Measurements from ENCODE around the gene ADAMTS15.

ADAMTS15 gene

DNA sequence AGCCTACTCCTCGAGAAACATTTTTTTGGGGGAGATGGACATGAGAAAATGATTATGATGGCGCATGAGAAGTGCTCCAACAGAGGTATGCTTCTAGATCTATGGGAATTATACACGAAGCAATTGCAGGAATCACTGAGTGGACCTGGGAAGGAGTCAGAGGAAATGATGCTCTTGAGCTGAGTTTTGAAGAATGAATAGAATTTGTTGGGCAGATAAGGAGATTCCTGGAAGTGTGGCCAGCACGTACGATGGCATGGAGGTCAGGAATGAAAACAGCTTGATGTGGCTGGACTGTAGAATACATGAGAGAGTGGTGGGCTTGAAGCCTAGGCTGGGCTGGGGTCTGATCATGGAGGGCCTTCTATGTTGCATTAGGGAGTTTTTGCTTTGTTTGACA lies 31.7 kb downstream of the ADAMTS15 start:
- DNase-seq: no peak

DNA sequence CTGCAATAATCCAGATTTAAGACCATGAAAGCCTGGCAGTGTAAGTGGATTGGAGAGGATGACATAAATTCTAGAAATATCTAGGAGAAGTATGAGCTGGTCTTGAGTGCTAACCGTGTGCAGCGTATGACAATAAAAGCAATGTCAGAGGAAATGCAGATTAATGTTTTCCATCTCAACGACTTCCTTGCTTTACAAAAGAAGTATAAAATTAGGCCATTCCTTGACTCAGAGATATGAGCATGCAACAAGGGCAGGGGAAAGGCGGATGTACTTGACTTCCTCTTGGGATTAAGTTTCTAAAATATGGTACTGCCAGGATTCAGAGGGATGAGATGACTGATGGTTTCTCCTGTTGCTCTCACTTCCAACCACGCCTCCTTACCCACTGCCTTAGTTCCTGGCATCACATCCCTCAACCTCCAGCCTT lies 32.3 kb downstream of the ADAMTS15 start:
- DNase-seq: no peak

DNA sequence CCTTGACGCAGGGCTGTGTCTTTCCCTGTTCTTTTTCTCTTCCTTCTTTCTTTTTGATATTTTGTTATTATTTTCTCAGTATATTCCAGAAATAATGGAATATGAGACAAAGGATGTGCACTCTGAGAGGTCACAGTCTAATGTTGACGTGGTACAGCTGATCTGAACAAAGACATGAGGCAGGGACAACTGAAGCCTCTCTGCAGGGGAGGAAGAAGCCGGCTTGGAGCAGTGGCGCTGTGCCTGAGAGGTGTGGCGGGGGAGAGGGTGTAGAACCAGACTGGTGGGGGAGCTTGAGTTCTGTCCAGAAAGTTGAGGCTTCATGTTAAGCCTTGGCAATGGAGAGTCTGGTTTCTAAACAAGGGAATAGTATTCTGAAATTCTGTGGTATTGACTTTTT lies 34.7 kb downstream of the ADAMTS15 start:
- no peak for DNase-seq

DNA sequence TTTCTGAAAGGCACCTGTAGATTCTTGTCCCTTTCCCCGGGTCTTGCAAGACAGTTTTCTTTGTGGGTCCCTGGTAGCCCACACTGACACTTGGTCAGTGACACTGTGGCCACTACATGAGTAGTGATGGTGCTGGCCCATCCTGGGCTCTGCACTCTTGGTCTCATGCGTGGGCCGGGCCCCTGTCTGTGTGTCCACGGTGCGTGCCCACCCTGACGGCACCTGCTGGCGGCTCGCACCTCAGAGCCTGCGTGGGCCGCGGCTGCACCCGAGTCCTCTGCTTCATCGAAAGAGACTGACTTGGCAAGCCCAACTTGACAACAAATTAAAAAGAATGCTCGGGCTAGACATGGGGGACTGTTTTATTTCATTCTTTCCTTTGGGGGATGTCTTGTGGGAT lies 37.5 kb downstream of the ADAMTS15 start:
- no peak for DNase-seq

DNA sequence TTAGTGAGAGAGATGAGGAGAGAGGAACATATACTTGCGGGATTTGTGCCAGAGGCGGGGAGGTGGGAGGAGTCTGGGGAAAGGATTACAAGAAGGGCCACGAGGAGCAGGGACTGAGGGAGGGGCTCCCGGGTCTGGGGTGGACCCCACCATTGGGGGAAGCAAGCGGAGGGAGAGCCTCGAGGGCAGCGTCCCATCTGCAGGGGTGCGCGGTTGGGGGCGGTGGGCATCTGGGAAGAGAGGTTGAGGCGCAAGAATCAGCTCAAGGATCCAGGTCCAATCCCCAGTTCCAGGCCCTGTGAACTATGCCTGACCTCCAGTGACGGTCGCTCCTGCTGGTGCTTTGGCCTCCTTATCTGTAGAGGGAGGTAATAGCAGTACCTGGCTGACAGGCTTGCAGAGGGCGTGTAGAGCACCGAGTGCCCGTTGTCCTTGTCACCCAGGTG lies 38.0 kb downstream of the ADAMTS15 start:
- no peak for DNase-seq

DNA sequence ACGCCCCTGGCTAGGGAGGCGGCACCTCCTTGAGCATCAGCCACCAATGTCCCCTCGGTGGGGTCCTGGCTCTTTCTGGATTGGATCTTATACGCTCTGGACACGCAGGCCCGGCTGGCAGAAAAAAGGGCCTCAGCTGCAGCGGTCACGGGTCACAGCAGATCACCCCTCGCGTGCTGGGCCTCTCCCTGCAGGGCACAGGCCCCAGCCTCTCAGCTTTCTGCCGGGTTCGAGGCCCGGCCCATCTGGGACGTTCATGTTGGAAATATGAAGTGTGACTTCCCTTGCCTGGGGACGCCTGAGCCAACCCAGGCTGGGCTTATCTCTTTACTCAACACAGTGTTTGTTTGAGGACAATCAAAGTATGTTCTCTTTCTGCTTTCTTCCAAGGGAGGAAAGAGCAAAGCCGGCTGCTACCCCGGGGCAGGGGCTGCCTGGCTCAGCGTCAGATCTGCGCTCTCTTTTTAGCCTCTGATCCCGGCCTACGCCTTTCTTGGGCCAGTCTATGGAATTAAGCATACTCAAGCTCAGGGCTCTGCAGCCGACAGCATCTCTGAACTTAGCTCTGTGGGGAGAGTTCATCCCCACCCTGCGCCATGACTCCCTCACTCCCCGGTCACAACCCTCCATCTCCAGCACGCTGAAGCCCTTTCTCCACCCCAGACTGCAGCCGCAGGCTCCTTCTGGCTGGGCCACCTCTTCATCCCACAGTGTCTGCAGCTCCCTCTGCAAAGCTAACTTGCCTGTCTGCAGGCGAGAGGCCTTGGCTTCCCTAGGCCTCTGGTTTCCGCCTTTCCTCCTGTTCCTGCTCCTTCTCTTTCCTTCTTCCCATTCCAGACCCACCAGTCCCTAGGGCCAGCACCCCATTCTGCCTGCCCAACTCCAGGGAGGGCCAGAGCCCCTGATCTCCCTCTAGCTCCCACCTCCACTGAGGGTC lies 38.8 kb downstream of the ADAMTS15 start:
- no peak for DNase-seq

GRCh38 chr11:130487924-130488815 lies 39.7 kb downstream of the ADAMTS15 start:
- DNase-seq: no peak

DNA sequence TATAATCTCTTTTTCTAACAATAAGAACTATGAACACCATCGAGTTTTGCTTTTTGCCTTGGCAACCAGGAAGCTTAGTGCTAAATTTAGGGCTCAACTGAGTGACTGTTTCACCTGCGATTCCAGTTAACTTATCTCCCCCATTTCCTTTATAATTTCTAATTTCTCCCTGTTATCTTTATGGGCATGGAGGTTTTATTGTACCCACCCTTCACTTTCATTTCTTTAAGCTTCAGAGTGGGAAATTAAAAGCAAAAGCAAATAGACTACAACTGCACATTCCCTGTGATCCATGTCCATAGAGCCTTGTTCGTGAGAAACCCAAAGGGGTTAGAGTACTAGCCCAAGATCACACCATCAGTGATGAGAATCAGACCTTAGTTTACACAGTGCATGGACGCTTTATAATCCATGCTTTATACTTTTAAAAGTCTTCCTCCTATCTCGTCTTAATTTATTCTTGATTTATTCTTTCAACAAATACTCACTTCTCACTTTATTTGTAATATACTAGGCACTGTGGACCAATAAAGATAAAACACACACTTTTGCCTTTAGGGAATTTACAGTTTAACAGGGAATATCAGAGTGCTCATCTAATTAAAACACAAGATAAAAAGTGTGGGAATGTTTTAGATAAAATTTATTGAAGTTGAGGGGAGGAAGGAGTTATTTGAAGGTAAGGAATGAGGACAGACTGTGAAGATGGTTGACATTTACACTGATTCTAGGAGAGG lies 40.6 kb downstream of the ADAMTS15 start:
- DNase-seq: no peak

GRCh38 chr11:130489716-130490115 lies 41.3 kb downstream of the ADAMTS15 start:
- no peak for DNase-seq

DNA sequence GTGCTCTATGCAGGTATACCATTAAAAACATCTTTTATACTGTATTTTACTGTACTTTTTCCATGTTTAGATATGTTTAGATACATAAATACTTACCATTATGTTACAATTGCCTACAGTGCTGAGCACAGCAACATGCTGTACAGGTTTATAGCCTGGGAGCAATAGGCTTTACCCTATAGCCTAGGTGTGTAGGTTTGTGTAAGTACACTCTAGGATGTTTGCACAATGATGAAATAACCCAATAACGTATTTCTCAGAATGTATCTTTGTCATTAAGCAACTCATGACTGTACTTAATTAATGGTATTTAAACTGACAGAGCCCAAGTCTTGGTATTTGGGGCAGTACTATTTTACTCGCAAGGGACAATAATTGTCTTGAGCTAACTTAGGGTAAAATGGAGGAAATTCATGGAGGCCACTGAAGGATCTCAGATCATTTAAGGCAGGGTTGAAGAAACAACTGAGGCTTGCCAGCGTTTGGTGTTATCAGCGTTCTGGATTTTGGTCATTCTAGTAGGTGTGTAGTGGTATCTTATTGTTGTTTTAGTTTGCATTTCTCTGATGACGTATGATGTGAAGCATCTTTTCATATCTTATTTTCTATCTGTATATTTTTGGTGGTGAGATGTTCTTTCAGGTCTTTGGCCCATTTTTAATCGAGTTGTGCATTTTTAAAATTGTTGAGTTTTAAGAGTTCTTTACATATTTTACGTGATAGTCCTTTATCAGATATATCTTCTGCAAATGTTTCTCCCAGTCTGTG lies 42.4 kb downstream of the ADAMTS15 start:
- DNase-seq: no peak

- DNase-seq: no peak
Measured at GRCh38 chr11:130498181-130498580, 49.7 kb downstream of the ADAMTS15 start.

GRCh38 chr11:130499828-130500227 lies 51.4 kb downstream of the ADAMTS15 start:
- DNase-seq: no peak

DNA sequence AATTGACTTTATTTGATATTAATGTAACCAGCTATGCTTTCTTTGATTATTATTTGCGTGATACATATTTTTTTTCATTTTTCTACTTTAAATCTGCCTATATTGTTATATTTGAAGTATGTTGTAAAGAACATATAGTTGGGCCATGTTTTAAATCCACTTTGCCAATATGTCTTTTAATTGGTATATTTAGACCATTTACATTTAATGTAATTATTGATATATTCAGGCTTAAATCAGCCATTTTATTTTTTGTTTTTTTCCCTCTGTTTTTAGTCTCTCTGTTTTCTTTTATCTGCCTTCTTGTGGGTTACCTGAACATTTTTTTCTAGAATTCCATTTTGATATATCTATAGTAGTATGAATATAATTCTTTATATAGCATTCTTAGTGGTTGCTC lies 55.9 kb downstream of the ADAMTS15 start:
- DNase-seq: no peak

DNA sequence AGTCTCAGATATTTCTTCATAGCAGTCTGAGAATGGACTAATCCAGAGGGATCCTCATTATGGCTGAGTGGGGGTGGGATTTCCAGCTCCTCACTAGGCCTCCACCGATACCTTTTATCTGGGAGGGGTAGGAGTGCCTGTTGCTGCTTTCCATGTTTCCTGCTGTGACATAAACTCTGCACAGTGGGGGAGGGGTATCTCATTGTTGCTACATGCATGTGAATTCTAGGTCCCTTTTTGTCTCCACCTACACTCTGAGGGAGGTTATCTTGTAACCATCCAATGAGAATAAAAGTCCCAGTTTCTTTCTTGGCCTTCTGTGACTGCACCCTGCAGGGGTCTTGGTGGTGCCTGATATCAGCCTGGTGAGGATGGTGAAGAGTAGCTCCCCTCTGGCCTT lies 60.5 kb downstream of the ADAMTS15 start:
- no peak for DNase-seq

DNA sequence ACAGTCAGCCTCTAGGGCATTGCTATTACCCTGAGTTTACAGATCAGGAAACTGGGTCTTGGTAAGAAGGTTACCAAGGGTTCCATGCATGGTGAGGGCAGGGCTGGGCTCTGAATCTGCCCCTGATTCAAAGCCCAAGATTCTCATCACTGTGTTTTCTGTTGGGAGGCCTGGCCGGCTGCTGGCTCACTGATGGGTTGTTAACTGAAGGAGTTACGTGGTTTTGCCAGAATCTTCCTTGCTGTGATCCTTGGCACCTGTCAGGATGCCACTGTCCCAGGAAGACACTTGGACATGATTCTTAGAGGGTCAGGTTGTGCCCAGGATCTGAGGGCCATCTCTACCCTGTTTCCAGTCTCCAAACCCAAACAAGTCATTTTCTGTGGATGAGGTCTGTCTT lies 61.5 kb downstream of the ADAMTS15 start:
- DNase-seq: no peak

- DNase-seq: no peak
Measured at GRCh38 chr11:130510407-130511006, 62.1 kb downstream of the ADAMTS15 start.

- DNase-seq: no peak
Measured at GRCh38 chr11:130511765-130512164, 63.3 kb downstream of the ADAMTS15 start.

- no peak for DNase-seq
Measured at GRCh38 chr11:130512662-130513061, 64.2 kb downstream of the ADAMTS15 start.

DNA sequence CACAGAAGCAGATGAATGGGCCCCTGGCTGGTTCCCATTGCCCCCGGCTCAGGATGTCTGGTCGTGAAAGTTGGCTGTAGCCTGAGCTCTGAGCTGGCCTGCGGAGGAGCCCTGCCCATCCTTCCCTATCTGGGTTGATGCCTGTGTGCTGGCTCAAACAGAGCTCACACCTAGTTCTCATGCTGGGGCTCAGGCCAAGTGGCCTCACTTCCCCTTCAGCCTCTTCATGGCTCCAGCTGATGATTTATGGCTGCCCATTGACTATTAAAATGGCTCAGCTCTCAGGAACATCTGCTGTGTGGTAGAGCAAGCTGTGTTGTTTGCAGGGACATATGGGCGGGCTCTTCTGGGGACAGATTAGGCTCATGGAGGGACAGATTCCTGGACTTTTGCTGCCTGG lies 64.7 kb downstream of the ADAMTS15 start:
- DNase-seq: no peak

- DNase-seq: no peak
Measured at GRCh38 chr11:130514316-130514715, 65.9 kb downstream of the ADAMTS15 start.

DNA sequence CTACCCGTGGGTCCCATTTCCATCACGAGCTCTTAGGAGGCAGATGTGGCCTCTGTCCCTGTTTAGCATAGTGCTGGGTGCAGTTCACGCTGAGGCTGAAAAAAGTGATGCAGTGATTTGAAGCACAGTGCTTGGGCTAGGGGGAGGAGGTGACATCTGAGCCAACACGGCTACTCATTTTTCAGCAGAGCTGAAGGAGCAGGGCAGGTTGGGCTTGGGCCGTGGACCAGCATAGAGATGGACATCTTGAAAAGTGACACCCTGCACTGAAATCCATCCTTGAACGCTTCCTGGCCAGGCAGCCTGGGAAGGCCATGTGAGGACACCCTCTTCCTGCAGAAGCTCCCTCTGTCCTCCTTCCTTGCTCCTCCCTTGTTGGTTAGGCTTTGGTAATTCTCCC lies 66.4 kb downstream of the ADAMTS15 start:
- no peak for DNase-seq
